HCT116 (cell line): Measurements from ENCODE around the gene TPST1. TPM values are rescaled to one million over a fixed set of nuclear protein-coding genes. Genes with fewer than 3 reads are reported as not detected.

Source experiments
- ATAC-seq: fragments of 200-7000 bp; cut with Tn5 transposase; 2 replicates; pipeline ENCODE4 v1.9.1; 2020; ENCODE audit warnings: mild to moderate bottlenecking, moderate library complexity
- BruUV-seq: library from RNA; stranded (reverse); fragments of 400-500 nt; replicated peaks from 2 replicates; lab custom pipeline; 2021; lab: Mats Ljungman, UMichigan
- CTCF ChIA-PET: fragments of 300-600 bp; sonication (Branson Sonifier 250); formaldehyde crosslinking; loops from one replicate; lab custom pipeline; 2021; ENCODE audit warnings: antibody characterized with exemption; lab: Charles Lee
- POLR2A ChIA-PET: fragments of 300-600, 350-600 bp; sonication (Branson Sonifier 250); formaldehyde crosslinking; loops from one replicate; lab custom pipeline; 2021; ENCODE audit warnings: antibody characterized with exemption; lab: Charles Lee
- RAD21 ChIA-PET, 2 experiments: fragments of 300-600 bp; sonication (Branson Sonifier 250); formaldehyde crosslinking; loops; one replicate each; lab custom pipeline; 2023; ENCODE audit warnings: low total read pairs in 2 of 2; ENCODE audit not compliant: uncharacterized antibody in 2 of 2, unreplicated experiment in 2 of 2, low non-redundant PET in 1 of 2; lab: Charles Lee
- DNase-seq: peaks from one replicate; pipeline ENCODE4 v3.0.0-alpha.2; 2010; ENCODE audit warnings: low read depth, low spot score
- H2AFZ ChIP-seq: fragments of 200-600 bp; shearing (Covaris generic), sonication (generic); 2 replicates; pipeline ENCODE4 v1.6.1; 2017; ENCODE audit warnings: low read depth, mixed run types, mixed read lengths, antibody characterized with exemption, low read length; ENCODE audit not compliant: poor library complexity, severe bottlenecking
- H3K27ac ChIP-seq: 2 replicates; pipeline ENCODE4 v1.5.1; 2012; ENCODE audit warnings: low read depth, low read length
- H3K27me3 ChIP-seq: fragments of 200-600 bp; sonication (generic); 2 replicates; pipeline ENCODE4 v1.6.1; 2016; ENCODE audit warnings: mixed run types, low read length, mixed read lengths; ENCODE audit not compliant: insufficient read depth
- H3K36me3 ChIP-seq, 2 experiments: fragments of 200-500 bp in 1 of 2; fragments of 200-600 bp in 1 of 2; sonication (Bioruptor generic) in 1 of 2; sonication (generic) in 1 of 2; 2 replicates each; pipeline versions ENCODE4 v1.5.1 to v1.6.1; 2014 to 2016; ENCODE audit warnings: low read length in 2 of 2, inconsistent platforms in 1 of 2, mixed read lengths in 1 of 2, mixed run types in 1 of 2; ENCODE audit not compliant: insufficient read depth in 2 of 2, control insufficient read depth in 1 of 2
- H3K4me1 ChIP-seq, 2 experiments: fragments of 200-600 bp in 1 of 2; sonication (generic) in 1 of 2; 2 replicates each; pipeline versions ENCODE4 v1.5.1 to v1.6.1; 2012 to 2017; ENCODE audit warnings: low read length in 2 of 2, inconsistent platforms in 1 of 2, mild to moderate bottlenecking in 1 of 2, mixed read lengths in 1 of 2, mixed run types in 1 of 2, moderate library complexity in 1 of 2; ENCODE audit not compliant: insufficient read depth in 2 of 2, control insufficient read depth in 1 of 2
- H3K4me2 ChIP-seq: fragments of 200-600 bp; sonication (generic); 2 replicates; pipeline ENCODE4 v1.6.1; 2017; ENCODE audit warnings: mixed run types, low read length, mixed read lengths
- H3K4me3 ChIP-seq, 2 experiments: fragments of 200-600 bp in 1 of 2; sonication (generic) in 1 of 2; replicated peaks in 1 of 2; 2 replicates each; pipeline ENCODE4 v1.5.1; 2011 to 2016; ENCODE audit warnings: low read length in 2 of 2, control low read depth in 1 of 2, low read depth in 1 of 2, mild to moderate bottlenecking in 1 of 2, mixed read lengths in 1 of 2, mixed run types in 1 of 2
- H3K79me2 ChIP-seq: fragments of 200-600 bp; sonication (generic); 2 replicates; pipeline ENCODE4 v1.6.1; 2017; ENCODE audit warnings: mild to moderate bottlenecking, mixed run types, low read length, moderate library complexity, mixed read lengths; ENCODE audit not compliant: insufficient read depth
- H3K9ac ChIP-seq: fragments of 200-600 bp; sonication (generic); 2 replicates; pipeline ENCODE4 v1.6.1; 2016; ENCODE audit warnings: low read length, mixed read lengths
- H3K9me2 ChIP-seq: fragments of 200-600 bp; sonication (generic), shearing (Covaris generic); 2 replicates; pipeline ENCODE4 v1.6.1; 2017; ENCODE audit warnings: mixed run types, mild to moderate bottlenecking, moderate library complexity; ENCODE audit not compliant: insufficient read depth
- H3K9me3 ChIP-seq, 2 experiments: fragments of 200-500 bp in 1 of 2; fragments of 200-600 bp in 1 of 2; sonication (Bioruptor generic) in 1 of 2; sonication (generic) in 1 of 2; 2 replicates each; pipeline ENCODE4 v1.6.1; 2014 to 2017; ENCODE audit warnings: low read length in 2 of 2, mixed read lengths in 2 of 2, inconsistent platforms in 1 of 2, low read depth in 1 of 2, mild to moderate bottlenecking in 1 of 2, mixed run types in 1 of 2, moderate library complexity in 1 of 2; ENCODE audit not compliant: control insufficient read depth in 1 of 2, insufficient read depth in 1 of 2
- H4K20me1 ChIP-seq: fragments of 200-600 bp; sonication (generic), shearing (Covaris generic); 2 replicates; pipeline ENCODE4 v1.6.1; 2017; ENCODE audit warnings: mixed run types, mild to moderate bottlenecking, moderate library complexity; ENCODE audit not compliant: insufficient read depth
- CBX3 ChIP-seq: IDR thresholded peaks from 2 replicates; pipeline ENCODE4 v1.6.1; 2012; ENCODE audit warnings: low read depth
- EZH2 ChIP-seq: fragments of 200-600 bp; sonication (generic); IDR thresholded peaks from 2 replicates; pipeline ENCODE4 v1.6.1; 2017; ENCODE audit warnings: antibody characterized with exemption, mixed run types
- FOSL1 ChIP-seq: IDR thresholded peaks from 2 replicates; pipeline ENCODE4 v1.6.1; 2012; ENCODE audit warnings: low read depth
- JUND ChIP-seq: IDR thresholded peaks from 2 replicates; pipeline ENCODE4 v1.6.1; 2012
- POLR2A ChIP-seq: IDR thresholded peaks from 2 replicates; pipeline ENCODE4 v1.7.0; 2011; ENCODE audit warnings: borderline replicate concordance; ENCODE audit not compliant: insufficient read depth, insufficient read length; ENCODE audit errors: extremely low read depth
- POLR2AphosphoS5 ChIP-seq: IDR thresholded peaks from 2 replicates; pipeline ENCODE4 v1.6.1; 2011; ENCODE audit warnings: mild to moderate bottlenecking, low read depth, low read length, moderate library complexity
- RAD21 ChIP-seq: IDR thresholded peaks from 2 replicates; pipeline ENCODE4 v1.6.1; 2012; ENCODE audit warnings: low read depth, mild to moderate bottlenecking
- REST ChIP-seq: IDR thresholded peaks from 2 replicates; pipeline ENCODE4 v1.6.1; 2012; ENCODE audit warnings: low read depth
- TCF7L2 ChIP-seq: IDR thresholded peaks from 2 replicates; pipeline ENCODE4 v1.7.0; 2011; ENCODE audit warnings: borderline replicate concordance, inconsistent platforms; ENCODE audit not compliant: insufficient read depth, insufficient read length; ENCODE audit errors: extremely low read depth
- YY1 ChIP-seq: IDR thresholded peaks from 2 replicates; pipeline ENCODE4 v1.6.1; 2011; ENCODE audit warnings: low read length, low read depth, moderate library complexity, mild to moderate bottlenecking; ENCODE audit not compliant: insufficient replicate concordance; ENCODE audit errors: extremely low read depth
- ZBTB33 ChIP-seq: IDR thresholded peaks from 2 replicates; pipeline ENCODE4 v1.6.1; 2011; ENCODE audit warnings: mild to moderate bottlenecking, low read length, moderate library complexity; ENCODE audit not compliant: insufficient replicate concordance; ENCODE audit errors: extremely low read depth
- intact Hi-C: fragments of 100-400 bp; cut with micrococcal nuclease; formaldehyde crosslinking; loops from 2 replicates; pipeline ENCODE4 v1.10.0; 2022
- total RNA-seq: library from RNA; stranded (reverse); gene quantifications from one replicate; pipeline ENCODE4 v1.2.1, GENCODE V29; 2021; ENCODE audit not compliant: unreplicated experiment

Gene TPST1
- total RNA-seq, 1 experiment from 2014 or later: 11.4 TPM

- no peaks in the 10 kb centered on the region for H3K9me2 ChIP-seq
- no peaks in the 10 kb centered on the region for H3K36me3 ChIP-seq
- no peak overlapping the region for H2AFZ ChIP-seq
- DNase-seq (no peak), ATAC-seq (no peak)
- no peak overlapping the region for H3K9ac ChIP-seq
- no peak overlapping the region for H3K4me3 ChIP-seq
- ChIA-PET CTCF (no interaction called here), POLR2A (no interaction called here), RAD21 (no interaction called here)
- BruUV-seq: no TSS peak
- H3K4me1 ChIP-seq: peaks cover 10 to 18% of the 10 kb centered on the region in 2 experiments; a peak in 3 of 4 replicates
- H3K4me2 ChIP-seq: no peak overlapping the region
- H4K20me1 ChIP-seq: no peaks in the 10 kb centered on the region
- intact Hi-C loops: no loop called here
- H3K27ac ChIP-seq: no peak overlapping the region
- H3K27me3 ChIP-seq: no peaks in the 10 kb centered on the region
- TF ChIP-seq CBX3 (no peak), RAD21 (no peak), YY1 (no peak), ZBTB33 (no peak), EZH2 (no peak)
- H3K9me3 ChIP-seq: peaks cover 0 to 17% of the 10 kb centered on the region in 2 experiments; a peak in 1 of 4 replicates
- H3K79me2 ChIP-seq: no peaks in the 10 kb centered on the region
Observed at GRCh38 chr7:66301249-66301648, 96.1 kb downstream of the TPST1 start.

GRCh38 chr7:66301737-66302136 is 96.6 kb downstream of the TPST1 start:
- intact Hi-C loops: no loop called here
- no peaks in the 10 kb centered on the region for H4K20me1 ChIP-seq
- no peak overlapping the region for H3K27ac ChIP-seq
- H3K79me2 ChIP-seq: no peaks in the 10 kb centered on the region
- ChIA-PET CTCF (no interaction called here), RAD21 (no interaction called here), POLR2A (no interaction called here)
- H3K36me3 ChIP-seq: no peaks in the 10 kb centered on the region
- H3K4me3 ChIP-seq: no peak overlapping the region
- H3K27me3 ChIP-seq: no peaks in the 10 kb centered on the region
- no peak overlapping the region for H3K9ac ChIP-seq
- no peak overlapping the region for H2AFZ ChIP-seq
- H3K9me2 ChIP-seq: no peaks in the 10 kb centered on the region
- H3K4me2 ChIP-seq: no peak overlapping the region
- no peak for TF ChIP-seq RAD21
- TF ChIP-seq POLR2AphosphoS5: no peak
- TF ChIP-seq JUND: no peak
- no peak for TF ChIP-seq FOSL1
- no peak for TF ChIP-seq TCF7L2
- no peak for TF ChIP-seq REST
- TF ChIP-seq POLR2A: no peak
- peaks cover 0 to 16% of the 10 kb centered on the region in 2 experiments; a peak in 1 of 4 replicates for H3K9me3 ChIP-seq
- no TSS peak for BruUV-seq
- peaks cover 12 to 23% of the 10 kb centered on the region in 2 experiments for H3K4me1 ChIP-seq
- no peak for ATAC-seq
- no peak for DNase-seq
